Activated CD8-positive, alpha-beta memory T cell treated with anti-CD3 and anti-CD28 coated beads for 24 hours (primary cell): ENCODE data around the gene RTL5.
"Not testable (repeated sequence)": the region's sequence is repeated elsewhere in the genome, so short reads cannot be mapped to it uniquely, and the experiment has no call there.

ENCODE experiments used
- DNase-seq: peaks from one replicate; pipeline ENCODE4 v3.0.0-alpha.2; 2020

Gene RTL5

DNA sequence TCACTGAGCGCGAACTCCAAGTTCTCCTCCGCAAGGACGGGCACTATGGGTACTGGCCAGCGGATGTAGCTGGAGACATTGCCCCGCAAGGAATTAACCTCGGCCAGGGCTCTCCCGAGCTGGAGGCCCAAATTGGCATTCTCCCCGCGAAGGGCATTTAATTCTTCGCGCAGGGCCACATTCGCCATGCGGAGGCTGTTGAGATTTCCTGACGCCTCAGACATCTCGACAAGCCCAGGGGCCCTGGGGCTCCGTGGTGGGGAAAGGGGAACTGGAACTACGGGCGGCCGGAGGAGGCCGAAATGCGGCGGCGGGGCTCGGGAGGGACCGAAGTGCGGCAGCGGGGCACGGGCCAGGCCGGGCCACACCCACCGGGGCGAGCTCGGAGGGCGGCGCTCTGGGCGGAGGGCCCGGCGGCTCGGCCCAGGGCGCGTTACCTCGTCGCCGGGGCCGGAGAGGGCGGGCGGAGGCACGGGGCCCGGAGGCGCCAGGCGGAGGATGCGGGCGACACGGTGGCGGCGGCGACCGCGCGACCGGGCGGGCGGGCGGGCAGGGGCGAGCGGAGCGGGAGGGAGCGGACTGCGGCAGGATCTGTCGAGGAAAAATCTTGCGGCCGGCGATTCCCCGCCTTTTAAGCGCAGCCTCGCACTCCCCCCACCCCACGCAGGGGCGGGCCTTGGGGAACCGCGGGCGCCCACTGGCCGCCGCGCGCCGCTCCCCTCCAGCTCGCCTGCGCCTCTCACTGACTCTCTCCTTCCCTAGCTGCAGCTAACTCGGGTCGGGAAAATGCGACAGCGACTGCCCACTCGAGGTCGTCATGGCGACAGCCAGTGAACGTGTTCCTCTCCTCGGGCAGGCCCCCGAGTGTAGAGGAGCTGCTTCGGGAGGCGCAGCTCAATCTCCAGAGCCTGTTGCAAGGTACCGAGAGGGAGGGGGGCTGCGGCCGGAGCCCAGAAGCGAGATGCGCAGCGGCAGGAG lies at the start of gene RTL5:
Gene RTL5 (minus strand): TSS at position 599 of the 978 bp plus-strand sequence.
- peak; percentile 76 for DNase-seq

DNA sequence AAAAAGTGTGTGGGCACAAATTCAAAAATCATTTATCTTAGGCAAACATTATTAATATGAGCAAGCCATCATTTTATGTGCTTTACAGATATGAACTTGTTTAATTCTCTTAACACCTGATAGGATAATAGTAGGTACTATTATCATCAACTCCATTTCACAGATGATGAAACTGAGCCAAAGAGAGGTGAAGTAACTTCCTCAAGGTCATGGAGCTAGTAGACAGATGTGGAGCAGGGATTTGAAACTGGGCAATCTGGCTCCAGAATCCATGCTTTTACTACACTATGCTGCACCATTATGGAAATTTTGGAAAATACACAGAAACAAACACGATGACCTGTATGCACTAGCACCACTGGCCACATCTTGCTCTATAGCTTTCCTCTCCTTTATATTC lies 48.8 kb upstream of the RTL5 start:
- DNase-seq = no peak

DNA sequence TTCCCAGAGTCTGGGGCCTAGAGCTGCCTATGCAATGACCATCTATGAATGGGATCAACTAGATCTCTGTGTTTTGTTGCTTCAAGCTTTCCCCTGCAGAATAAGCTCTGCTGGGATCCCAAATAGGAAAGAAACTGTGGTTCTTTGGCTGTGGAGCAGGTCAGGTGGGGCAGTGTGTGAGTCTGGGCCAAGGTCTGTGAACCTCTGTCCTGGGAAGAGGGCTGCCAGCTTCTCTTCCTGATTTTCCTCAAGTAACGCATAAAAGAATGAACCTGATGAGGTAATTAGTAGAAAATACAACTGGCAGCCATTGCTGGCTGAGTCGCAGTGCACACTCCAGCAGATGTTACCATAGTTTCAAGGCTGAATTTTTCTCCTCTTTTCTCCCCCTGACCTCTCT lies 45.3 kb upstream of the RTL5 start:
- DNase-seq = no peak

DNA sequence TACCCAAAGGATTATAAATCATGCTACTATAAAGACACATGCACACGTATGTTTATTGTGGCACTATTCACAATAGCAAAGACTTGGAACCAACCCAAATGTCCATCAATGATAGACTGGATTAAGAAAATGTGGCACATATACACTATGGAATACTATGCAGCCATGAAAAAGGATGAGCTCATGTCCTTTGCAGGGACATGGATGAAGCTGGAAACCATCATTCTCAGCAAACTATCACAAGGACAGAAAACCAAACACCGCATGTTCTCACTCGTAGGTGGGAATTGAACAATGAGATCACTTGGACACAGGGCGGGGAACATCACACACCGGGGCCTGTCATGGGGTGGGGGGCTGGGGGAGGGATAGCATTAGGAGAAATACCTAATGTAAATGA lies 44.6 kb upstream of the RTL5 start:
- not testable (repeated sequence) for DNase-seq

GRCh38 chrX:72169008-72169728 lies 37.5 kb upstream of the RTL5 start:
- DNase-seq = peak; percentile 58

GRCh38 chrX:72165551-72165950 lies 33.8 kb upstream of the RTL5 start:
- DNase-seq = no peak

- no peak for DNase-seq
Observed at GRCh38 chrX:72159769-72160168, 28.1 kb upstream of the RTL5 start.

GRCh38 chrX:72158773-72159172 lies 27.1 kb upstream of the RTL5 start:
- no peak for DNase-seq

DNA sequence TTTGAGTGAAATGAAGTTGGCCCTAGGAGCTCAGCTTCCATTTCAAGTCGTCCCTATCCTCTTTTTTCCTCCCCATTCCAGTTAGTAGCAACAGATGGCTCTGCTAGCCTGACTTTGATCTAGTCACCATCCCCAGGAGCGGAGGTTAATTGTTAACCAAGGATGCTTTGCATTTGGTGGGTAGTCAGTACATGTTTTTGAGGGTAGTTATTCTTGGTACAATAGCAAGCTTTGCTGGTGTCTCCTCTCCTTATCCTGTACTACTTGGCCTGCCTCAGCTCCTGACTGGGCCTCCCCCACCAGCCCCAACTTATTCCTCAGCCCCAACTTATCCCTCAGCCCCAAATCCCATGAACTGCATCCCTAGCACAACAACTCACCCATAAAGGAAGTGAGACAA lies 14.8 kb upstream of the RTL5 start:
- no peak for DNase-seq

DNA sequence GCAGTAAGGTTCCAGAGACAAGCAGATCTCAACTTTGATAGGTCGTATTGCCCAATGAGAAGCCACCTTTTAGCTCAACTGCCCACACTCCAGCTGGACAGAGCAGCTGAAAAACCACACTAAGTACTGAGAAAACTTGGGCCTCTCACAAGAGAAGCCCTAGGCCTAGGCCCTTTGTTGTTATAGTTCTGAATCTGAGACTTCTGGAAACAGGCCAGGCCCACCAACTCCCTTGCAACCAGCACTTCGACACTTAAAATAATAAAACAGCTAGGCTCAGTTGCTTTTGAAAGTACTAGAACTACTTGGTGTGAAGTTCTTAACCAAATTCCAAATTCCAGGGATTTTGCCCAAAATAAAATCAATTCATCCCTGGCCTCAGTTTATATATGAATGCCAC lies 13.5 kb upstream of the RTL5 start:
- DNase-seq = no peak

DNA sequence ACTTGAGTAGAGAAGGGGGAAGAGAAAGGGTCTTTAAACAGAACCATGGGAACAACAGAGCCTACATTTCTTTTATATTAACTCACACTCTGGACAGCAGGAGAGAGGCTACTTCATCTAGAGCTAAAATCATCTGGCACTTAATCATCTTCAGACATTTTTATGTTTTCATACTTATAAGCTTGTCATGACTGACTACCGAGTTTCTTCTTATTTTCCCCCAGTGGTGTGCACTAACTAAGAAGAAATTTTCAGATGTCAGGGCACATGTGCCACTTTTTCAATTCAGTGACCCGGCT lies 11.8 kb upstream of the RTL5 start:
- no peak for DNase-seq

DNA sequence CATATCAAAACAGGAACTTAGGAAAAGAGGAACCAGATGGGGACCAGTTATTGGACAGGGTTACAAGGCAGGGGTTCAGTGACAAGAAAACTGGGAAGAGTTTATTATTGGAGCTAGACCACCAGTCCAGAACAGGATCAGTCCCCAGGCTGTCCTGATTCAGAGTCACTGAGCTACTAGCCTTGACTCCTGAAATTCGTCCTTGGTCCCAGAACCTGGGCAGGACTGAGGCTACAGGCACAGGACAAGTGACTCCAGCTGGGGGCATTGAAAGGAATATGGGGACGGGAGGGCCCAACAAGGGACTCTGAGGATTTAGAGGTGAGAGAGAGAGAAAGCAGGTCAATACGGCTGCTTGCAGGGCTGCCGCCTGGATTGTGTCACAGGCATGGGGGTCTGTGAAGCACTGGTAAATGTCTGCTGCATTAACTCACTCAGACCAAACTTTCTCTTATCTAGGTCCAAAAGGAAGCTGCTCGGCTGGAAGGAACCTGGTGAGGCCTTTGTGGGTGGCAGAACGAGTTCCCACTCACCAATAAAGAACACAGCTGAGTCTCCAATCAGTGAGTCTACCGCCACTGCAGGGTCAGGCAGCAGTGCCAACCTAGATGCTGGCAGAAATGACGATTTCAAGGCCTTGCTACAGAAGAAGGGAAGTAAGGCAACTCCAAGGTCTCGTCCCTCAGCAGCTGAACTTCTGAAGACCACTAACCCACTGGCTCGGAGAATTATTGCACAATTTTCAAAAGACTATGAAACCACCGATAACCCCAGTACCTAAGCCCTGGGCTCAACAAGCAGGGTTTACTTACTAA lies 11.3 kb upstream of the RTL5 start:
- DNase-seq = no peak

DNA sequence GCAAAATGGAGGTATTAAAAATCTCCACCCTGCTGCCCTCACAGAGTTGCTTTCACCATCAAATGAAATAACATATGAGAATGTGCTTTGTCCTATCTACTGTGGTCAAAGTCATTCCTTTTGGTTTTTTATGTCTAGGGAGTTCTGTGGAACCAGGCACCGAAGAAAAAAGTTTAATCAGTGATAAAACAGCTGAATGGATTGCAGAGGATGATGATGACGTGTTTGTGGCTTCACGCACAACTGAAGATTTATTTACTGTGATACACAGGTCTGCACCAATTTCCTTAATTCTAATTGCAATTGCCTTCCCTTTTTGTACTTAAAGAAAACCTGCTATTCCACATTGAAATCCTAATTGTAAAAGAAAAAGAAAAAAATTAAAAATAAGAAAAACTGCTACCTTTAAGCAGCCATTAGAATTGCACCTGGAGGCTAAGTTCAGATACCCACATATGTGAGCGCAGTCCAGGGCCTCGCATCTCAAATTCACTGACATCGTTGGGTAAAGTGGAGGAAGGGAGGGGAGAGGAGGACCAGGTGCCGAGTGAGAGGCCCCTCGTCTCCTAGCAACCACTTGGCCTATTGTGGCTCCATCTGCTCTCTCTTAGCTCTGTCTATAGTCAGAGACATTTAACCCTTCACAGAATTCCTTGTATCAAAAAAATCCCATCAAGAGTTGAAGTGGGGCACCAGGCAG lies 10.5 kb upstream of the RTL5 start:
- no peak for DNase-seq

DNA sequence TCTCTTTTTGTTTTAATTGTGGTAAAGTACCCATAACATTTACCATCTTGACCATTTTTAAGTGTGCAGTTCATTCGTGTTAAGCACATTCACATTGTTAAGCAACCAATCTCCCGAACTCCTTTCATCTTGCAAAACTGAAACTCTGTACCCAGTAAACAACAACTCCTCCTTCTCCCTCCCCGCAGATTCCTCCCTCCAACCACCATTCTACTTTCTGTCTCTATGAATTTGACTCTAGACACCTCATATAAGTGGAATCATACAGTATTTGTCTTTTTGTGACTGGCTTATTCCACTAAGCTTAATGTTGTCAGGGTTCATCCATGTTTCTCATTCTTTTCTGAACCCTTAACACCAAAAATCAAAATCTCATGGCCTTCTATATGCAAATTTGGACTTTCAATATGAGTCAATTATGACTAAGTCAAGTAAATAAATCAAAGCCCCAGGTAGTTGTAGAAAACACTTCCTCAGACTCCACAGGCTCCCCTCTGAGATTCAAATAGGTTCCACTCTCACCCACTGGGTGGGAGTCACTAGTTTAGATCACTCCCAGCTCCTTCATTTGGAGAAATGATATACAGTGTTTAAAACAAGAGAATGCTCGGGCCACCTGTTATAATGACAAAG lies 9.8 kb upstream of the RTL5 start:
- no peak for DNase-seq

DNA sequence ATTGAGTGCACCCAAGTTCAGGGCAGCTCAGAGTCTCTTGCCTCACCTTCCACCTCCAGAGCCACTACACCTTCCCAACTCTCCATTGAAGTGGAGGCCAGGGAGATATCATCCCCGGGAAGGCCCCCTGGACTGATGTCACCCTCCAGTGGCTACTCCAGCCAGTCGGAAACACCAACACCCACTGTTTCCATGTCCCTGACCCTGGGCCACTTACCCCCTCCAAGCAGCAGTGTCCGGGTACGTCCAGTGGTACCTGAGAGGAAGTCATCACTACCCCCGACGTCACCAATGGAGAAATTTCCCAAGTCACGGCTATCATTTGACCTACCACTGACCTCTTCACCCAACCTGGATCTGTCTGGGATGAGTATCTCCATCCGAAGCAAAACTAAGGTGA lies 7.8 kb upstream of the RTL5 start:
- DNase-seq = no peak

GRCh38 chrX:72137846-72138495 lies 6.3 kb upstream of the RTL5 start:
- DNase-seq = no peak

GRCh38 chrX:72133851-72134546 lies 2.3 kb upstream of the RTL5 start:
- DNase-seq = no peak

GRCh38 chrX:72132456-72132855 lies 741 bp upstream of the RTL5 start:
- DNase-seq = peak; percentile 53

DNA sequence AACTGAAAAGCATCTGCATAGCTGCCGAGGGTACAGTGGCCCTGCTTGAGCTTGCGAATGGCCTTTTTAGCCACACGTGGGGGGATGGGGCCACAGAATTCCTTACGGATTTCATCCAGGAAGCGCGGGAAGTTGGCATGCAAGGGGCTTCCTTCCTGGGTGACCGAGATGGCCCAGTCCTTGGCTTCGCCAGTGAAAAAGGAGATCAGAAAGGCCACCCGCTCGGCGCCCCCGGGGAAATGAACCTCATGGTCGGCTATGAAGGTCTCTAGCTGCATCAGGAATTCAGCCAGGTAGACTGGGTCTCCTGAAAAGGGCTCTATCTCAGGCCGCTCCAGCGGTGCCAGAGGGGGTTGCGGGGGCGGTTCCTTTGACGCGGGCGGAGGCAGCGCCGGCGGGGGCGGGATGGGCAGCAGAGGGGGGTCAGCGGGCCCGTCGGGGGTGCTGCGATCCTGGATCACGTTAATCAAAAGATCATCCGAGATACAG lies 909 bp downstream of the RTL5 start:
- peak; percentile 52 for DNase-seq

DNA sequence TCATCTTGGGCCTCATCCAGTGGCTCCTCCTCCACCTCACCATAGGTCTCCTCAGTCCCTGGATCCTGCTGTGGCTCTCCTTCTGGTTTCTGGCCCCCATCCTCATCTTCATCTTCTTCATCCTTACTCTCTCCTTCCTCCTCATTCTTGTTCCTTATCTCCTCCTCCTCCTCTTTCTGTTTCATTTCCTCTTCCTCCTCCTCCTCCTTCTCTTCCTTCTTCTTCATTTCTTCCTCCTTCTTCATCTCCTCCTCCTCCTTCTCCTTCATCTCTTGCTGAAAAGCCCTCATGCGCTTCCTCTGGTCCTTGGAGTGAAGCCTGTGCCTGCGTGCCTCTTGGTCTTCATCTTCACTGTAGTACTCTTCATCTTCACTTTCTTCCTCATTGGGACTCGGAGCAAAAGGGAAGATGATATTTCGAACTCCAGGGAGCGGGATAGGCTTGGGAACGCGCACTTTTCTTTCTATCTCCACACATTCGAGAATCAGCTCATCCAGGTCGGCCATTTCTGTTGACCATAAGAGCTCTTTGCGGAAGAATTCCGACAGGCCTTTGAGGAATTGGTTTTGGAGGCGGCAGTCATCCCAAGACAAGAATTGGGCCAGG lies 1.5 kb downstream of the RTL5 start:
- no peak for DNase-seq

- DNase-seq = no peak
Observed at GRCh38 chrX:72129661-72130060, 2.1 kb downstream of the RTL5 start.
